SK-N-SH (cell line): ENCODE results near the gene AKAP10. TPM values are rescaled to one million over a fixed set of nuclear protein-coding genes. Genes with fewer than 3 reads are reported as not detected.

Experiments used
- CTCF ChIA-PET: fragments of 300-600, 350-600 bp; formaldehyde crosslinking; extraction: SDS; loops from one replicate; lab custom pipeline; 2021; lab: Yijun Ruan, JAX
- POLR2A ChIA-PET: fragments of 350-600 bp; sonication (Branson Sonifier 250); formaldehyde crosslinking; extraction: SDS; loops from one replicate; lab custom pipeline; 2020; ENCODE audit warnings: antibody characterized with exemption, inconsistent platforms; lab: Yijun Ruan, JAX
- DNase-seq: peaks from one replicate; pipeline ENCODE4 v3.0.0; 2012
- H2AFZ ChIP-seq: fragments of 200-600 bp; sonication (generic); 2 replicates; pipeline ENCODE4 v1.8.1; 2016; ENCODE audit warnings: antibody characterized with exemption, mild to moderate bottlenecking, low read depth
- H3F3A ChIP-seq: fragments of 200-600 bp; sonication (generic); replicated peaks from 2 replicates; pipeline ENCODE3; 2016; ENCODE audit warnings: antibody characterized with exemption, mild to moderate bottlenecking; ENCODE audit not compliant: insufficient read depth
- H3K27ac ChIP-seq, 2 experiments: fragments of 200-500 bp in 1 of 2; fragments of 200-600 bp in 1 of 2; sonication (Bioruptor generic) in 1 of 2; sonication (generic), shearing (Covaris generic) in 1 of 2; 2 replicates each; pipeline versions ENCODE4 v1.5.1 to v1.6.1; 2014 to 2016; ENCODE audit warnings: low read depth in 2 of 2, inconsistent platforms in 1 of 2, low read length in 1 of 2, mild to moderate bottlenecking in 1 of 2, mixed read lengths in 1 of 2
- H3K27me3 ChIP-seq: fragments of 200-600 bp; sonication (generic), shearing (Covaris generic); 2 replicates; pipeline ENCODE4 v1.6.1; 2016; ENCODE audit warnings: mixed run types; ENCODE audit not compliant: insufficient read depth
- H3K36me3 ChIP-seq, 2 experiments: fragments of 200-500 bp in 1 of 2; fragments of 200-600 bp in 1 of 2; sonication (Bioruptor generic) in 1 of 2; sonication (generic) in 1 of 2; replicated peaks in 1 of 2; 2 replicates each; pipeline versions ENCODE3 to v1.5.1; 2014 to 2016; ENCODE audit warnings: low read length in 1 of 2, mild to moderate bottlenecking in 1 of 2; ENCODE audit not compliant: insufficient read depth in 2 of 2, control insufficient read depth in 1 of 2
- H3K4me1 ChIP-seq, 2 experiments: fragments of 200-500 bp in 1 of 2; fragments of 200-600 bp in 1 of 2; sonication (Bioruptor generic) in 1 of 2; sonication (generic), shearing (Covaris generic) in 1 of 2; 2 replicates each; pipeline versions ENCODE4 v1.5.1 to v1.6.1; 2014 to 2016; ENCODE audit warnings: low read depth in 1 of 2, low read length in 1 of 2, mixed run types in 1 of 2; ENCODE audit not compliant: insufficient read depth in 2 of 2, control insufficient read depth in 1 of 2
- H3K4me2 ChIP-seq: fragments of 200-600 bp; sonication (generic), shearing (Covaris generic); 2 replicates; pipeline ENCODE4 v1.6.1; 2017; ENCODE audit warnings: mixed run types
- H3K4me3 ChIP-seq, 2 experiments: fragments of 200-500 bp in 1 of 2; fragments of 200-600 bp in 1 of 2; sonication (Bioruptor generic) in 1 of 2; sonication (generic), shearing (Covaris generic) in 1 of 2; 2 replicates each; pipeline versions ENCODE4 v1.5.1 to v1.8.1; 2014 to 2016; ENCODE audit warnings: low read depth in 2 of 2, inconsistent platforms in 1 of 2, low read length in 1 of 2, mild to moderate bottlenecking in 1 of 2, mixed read lengths in 1 of 2, moderate library complexity in 1 of 2
- H3K79me2 ChIP-seq: fragments of 200-600 bp; sonication (generic); 2 replicates; pipeline ENCODE4 v1.8.1; 2017; ENCODE audit warnings: mild to moderate bottlenecking; ENCODE audit not compliant: insufficient read depth
- H3K9ac ChIP-seq: fragments of 200-600 bp; sonication (generic); 2 replicates; pipeline ENCODE4 v1.6.1; 2017; ENCODE audit warnings: mixed run types
- H3K9me2 ChIP-seq: fragments of 200-600 bp; sonication (generic); 2 replicates; pipeline ENCODE4 v1.6.1; 2017; ENCODE audit warnings: mixed run types
- H3K9me3 ChIP-seq: fragments of 200-600 bp; sonication (generic); 2 replicates; pipeline ENCODE4 v1.6.1; 2017; ENCODE audit warnings: mixed run types, mild to moderate bottlenecking, moderate library complexity
- H4K20me1 ChIP-seq: fragments of 200-600 bp; sonication (generic); 2 replicates; pipeline ENCODE4 v1.6.1; 2017; ENCODE audit warnings: mild to moderate bottlenecking, mixed run types; ENCODE audit not compliant: insufficient read depth
- CTCF ChIP-seq: fragments of 200-600 bp; sonication (generic); IDR thresholded peaks from 2 replicates; pipeline ENCODE4 v1.6.1; 2017; ENCODE audit warnings: antibody characterized with exemption, mild to moderate bottlenecking, moderate library complexity
- ELF1 ChIP-seq: IDR thresholded peaks from 2 replicates; pipeline ENCODE4 v1.4.0; 2012
- EZH2phosphoT487 ChIP-seq: fragments of 200-600 bp; sonication (generic); IDR thresholded peaks from 2 replicates; pipeline ENCODE4 v1.6.1; 2017; ENCODE audit warnings: low read depth, mixed run types, mild to moderate bottlenecking, antibody characterized with exemption, moderate library complexity, borderline replicate concordance
- FOSL2 ChIP-seq: IDR thresholded peaks from 2 replicates; pipeline ENCODE4 v1.4.0; 2012; ENCODE audit warnings: low read depth, mild to moderate bottlenecking, moderate library complexity, borderline replicate concordance
- FOXJ3 ChIP-seq: sonication (generic); formaldehyde crosslinking; IDR thresholded peaks from 2 replicates; pipeline ENCODE4 v1.5.1; 2020; ENCODE audit warnings: mild to moderate bottlenecking, missing genetic modification reagents
- GATA2 ChIP-seq: sonication (generic); formaldehyde crosslinking; IDR thresholded peaks from 2 replicates; pipeline ENCODE4 v1.5.0; 2020; ENCODE audit warnings: mild to moderate bottlenecking, missing genetic modification reagents
- IRF3 ChIP-seq: fragments of 150-350 bp; IDR thresholded peaks from 2 replicates; pipeline ENCODE4 v1.6.1; 2016; ENCODE audit warnings: mild to moderate bottlenecking, low read depth, low read length
- MXI1 ChIP-seq: IDR thresholded peaks from 2 replicates; pipeline ENCODE4 v1.6.1; 2012; ENCODE audit warnings: mild to moderate bottlenecking, low read depth, low read length, improper control_type of control experiment
- NFIC ChIP-seq: IDR thresholded peaks from 2 replicates; pipeline ENCODE4 v1.4.0; 2012; ENCODE audit warnings: borderline replicate concordance
- NRF1 ChIP-seq: IDR thresholded peaks from 2 replicates; pipeline ENCODE4 v1.6.1; 2012; ENCODE audit warnings: low read depth, mild to moderate bottlenecking, low read length
- PBX3 ChIP-seq: IDR thresholded peaks from 2 replicates; pipeline ENCODE4; 2012
- POLR2AphosphoS5 ChIP-seq: IDR thresholded peaks from 2 replicates; pipeline ENCODE4 v1.6.1; 2012; ENCODE audit warnings: low read depth, low read length
- RCOR1 ChIP-seq: fragments of 150-350 bp; IDR thresholded peaks from 2 replicates; pipeline ENCODE4 v1.6.1; 2017; ENCODE audit warnings: antibody characterized with exemption, low read length
- RFX5 ChIP-seq: IDR thresholded peaks from 2 replicates; pipeline ENCODE4 v1.6.1; 2012; ENCODE audit warnings: mild to moderate bottlenecking, improper control_type of control experiment, low read length
- TAF1 ChIP-seq: IDR thresholded peaks from 2 replicates; pipeline ENCODE4 v1.6.1; 2012; ENCODE audit warnings: low read depth, mild to moderate bottlenecking, low read length, moderate library complexity, borderline replicate concordance
- TCF12 ChIP-seq: IDR thresholded peaks from 2 replicates; pipeline ENCODE4 v1.4.0; 2012
- USF1 ChIP-seq: IDR thresholded peaks from 2 replicates; pipeline ENCODE4 v1.4.0; 2012; ENCODE audit warnings: low read depth, borderline replicate concordance
- USF2 ChIP-seq: fragments of 150-350 bp; IDR thresholded peaks from 2 replicates; pipeline ENCODE4 v1.6.1; 2017; ENCODE audit warnings: antibody characterized with exemption, low read length, low read depth, borderline replicate concordance
- YY1 ChIP-seq: IDR thresholded peaks from 2 replicates; pipeline ENCODE4 v1.4.0; 2012; ENCODE audit warnings: low read depth, mild to moderate bottlenecking
- WGBS: methylation state at CpG from one replicate; pipeline ENCODE4 v1.1.6; 2017; ENCODE audit warnings: low lambda C conversion rate; 5-methylcytosine and 5-hydroxymethylcytosine counted together
- polyA plus RNA-seq, 3 experiments: library from polyadenylated mRNA; depleted of rRNA; stranded (reverse); fragments of >200 nt; gene quantifications; 2 replicates each; pipeline ENCODE4 v1.2.3, GENCODE V29; 2012

AKAP10 gene
- polyA plus RNA-seq, 1 of the 3 experiments (the other 2 are of a cell fraction) = 12.7 TPM

- H3K9me2 ChIP-seq = no peaks in the 10 kb centered on the region
- no peak overlapping the region for H2AFZ ChIP-seq
- no peak overlapping the region for H3K4me3 ChIP-seq
- H3K36me3 ChIP-seq = no peaks in the 10 kb centered on the region
- no peak overlapping the region for H3K27ac ChIP-seq
- no peak overlapping the region for H3K9ac ChIP-seq
- H3K4me2 ChIP-seq = no peak overlapping the region
- H4K20me1 ChIP-seq = no peaks in the 10 kb centered on the region
- ChIA-PET CTCF (no interaction called here), POLR2A (no interaction called here)
- H3K9me3 ChIP-seq = no peaks in the 10 kb centered on the region
- no peaks in the 10 kb centered on the region for H3K27me3 ChIP-seq
- no peaks in the 10 kb centered on the region for H3K4me1 ChIP-seq
- 82% methylated on average over 10 of the region's 10 CpGs for WGBS
- H3K79me2 ChIP-seq = no peaks in the 10 kb centered on the region
- no peak for DNase-seq
- no peaks in the 10 kb centered on the region for H3F3A ChIP-seq
- TF ChIP-seq MXI1 (no peak), ELF1 (no peak), PBX3 (no peak), IRF3 (no peak), TAF1 (no peak), YY1 (no peak), NFIC (no peak), RFX5 (no peak), CTCF (no peak), TCF12 (no peak), FOXJ3 (no peak), USF2 (no peak), FOSL2 (no peak), NRF1 (no peak), USF1 (no peak), EZH2phosphoT487 (no peak), GATA2 (no peak), POLR2AphosphoS5 (no peak), RCOR1 (no peak)
- TF ChIP-seq, all 33 proteins: peak for 0
Observed at GRCh38 chr17:19874256-19874655, 103.4 kb downstream of the AKAP10 start.
